Activated naive CD4-positive, alpha-beta T cell treated with anti-CD3 and anti-CD28 coated beads, Interleukin-2, amount 10 ng/mL, durations not matched to agents 7 days and 5 days (primary cell): ENCODE data around the gene CAMTA1.

Experiments
- CTCF ChIA-PET: fragments of 350-600 bp; sonication (Branson Sonifier 250); formaldehyde crosslinking; loops from one replicate; lab custom pipeline; 2021; ENCODE audit warnings: antibody characterized with exemption; lab: Charles Lee
- DNase-seq: peaks from one replicate; pipeline ENCODE4 v3.0.0-alpha.2; 2020
- H3K27ac Mint-ChIP-seq: one replicate; pipeline ENCODE4 v1.8.0; 2021; ENCODE audit warnings: mild to moderate bottlenecking, moderate library complexity, mixed read lengths
- H3K27me3 Mint-ChIP-seq: one replicate; pipeline ENCODE4 v1.8.0; 2021; ENCODE audit warnings: mild to moderate bottlenecking, mixed read lengths
- H3K36me3 Mint-ChIP-seq: one replicate; pipeline ENCODE4 v1.8.0; 2021; ENCODE audit warnings: mixed read lengths
- H3K4me1 Mint-ChIP-seq: one replicate; pipeline ENCODE4 v1.8.0; 2021; ENCODE audit warnings: mixed read lengths
- H3K4me3 Mint-ChIP-seq: one replicate; pipeline ENCODE4 v1.8.0; 2021; ENCODE audit warnings: mild to moderate bottlenecking, moderate library complexity, mixed read lengths
- H3K9me3 Mint-ChIP-seq: one replicate; pipeline ENCODE4 v1.8.0; 2021; ENCODE audit warnings: mixed read lengths

The CAMTA1 gene

DNA sequence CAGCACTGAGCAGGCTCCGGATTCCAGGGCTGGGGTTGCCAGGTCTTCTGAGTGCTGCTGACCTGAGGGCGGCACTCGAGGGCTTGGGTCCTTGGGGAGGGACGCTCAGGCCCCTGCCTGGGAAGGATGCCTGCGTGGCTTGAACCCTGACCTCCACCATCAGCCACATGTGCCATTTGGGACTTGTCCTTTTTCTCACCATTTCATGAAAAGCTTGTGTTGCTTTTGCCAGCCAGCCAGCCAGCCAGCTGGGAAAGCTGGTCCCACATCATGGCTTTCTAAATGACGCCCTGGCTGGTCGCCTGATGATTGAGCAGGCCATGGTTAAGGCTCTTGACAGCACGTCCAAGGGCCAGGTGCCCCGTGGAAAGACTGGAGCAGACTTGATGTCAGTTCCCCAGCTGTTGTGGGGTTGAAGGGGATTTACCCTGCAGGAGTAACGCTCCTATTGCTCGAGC, 168.7 kb downstream of the CAMTA1 start:
- H3K36me3 Mint-ChIP-seq, result no peaks in the 10 kb centered on the region
- no peak overlapping the region for H3K27ac Mint-ChIP-seq
- H3K4me1 Mint-ChIP-seq, result no peaks in the 10 kb centered on the region
- no peak overlapping the region for H3K4me3 Mint-ChIP-seq
- no peak for DNase-seq
- no peaks in the 10 kb centered on the region for H3K27me3 Mint-ChIP-seq
- H3K9me3 Mint-ChIP-seq, result no peaks in the 10 kb centered on the region
- CTCF ChIA-PET, result no interaction called here

DNA sequence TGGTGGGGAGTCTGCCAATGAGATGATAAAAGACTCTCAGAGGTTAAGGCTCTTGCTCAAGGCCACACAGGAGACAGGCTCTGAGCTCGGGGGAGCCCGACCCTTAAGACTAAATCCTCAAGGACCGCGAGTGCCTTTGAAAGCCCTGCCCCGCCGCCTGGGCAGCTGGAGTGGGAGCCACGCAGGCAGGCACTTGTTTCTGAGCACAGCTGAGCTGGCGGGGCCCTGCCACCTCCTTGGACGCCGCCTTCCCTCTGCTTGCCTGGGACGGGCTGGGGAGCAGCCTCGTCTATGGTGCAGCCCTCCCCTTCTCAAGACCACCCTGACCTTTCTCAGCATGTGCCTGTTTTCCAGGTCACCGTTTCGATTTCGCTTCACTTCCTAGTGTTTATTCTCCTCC, 169.3 kb downstream of the CAMTA1 start:
- no peaks in the 10 kb centered on the region for H3K4me1 Mint-ChIP-seq
- no peaks in the 10 kb centered on the region for H3K36me3 Mint-ChIP-seq

DNA sequence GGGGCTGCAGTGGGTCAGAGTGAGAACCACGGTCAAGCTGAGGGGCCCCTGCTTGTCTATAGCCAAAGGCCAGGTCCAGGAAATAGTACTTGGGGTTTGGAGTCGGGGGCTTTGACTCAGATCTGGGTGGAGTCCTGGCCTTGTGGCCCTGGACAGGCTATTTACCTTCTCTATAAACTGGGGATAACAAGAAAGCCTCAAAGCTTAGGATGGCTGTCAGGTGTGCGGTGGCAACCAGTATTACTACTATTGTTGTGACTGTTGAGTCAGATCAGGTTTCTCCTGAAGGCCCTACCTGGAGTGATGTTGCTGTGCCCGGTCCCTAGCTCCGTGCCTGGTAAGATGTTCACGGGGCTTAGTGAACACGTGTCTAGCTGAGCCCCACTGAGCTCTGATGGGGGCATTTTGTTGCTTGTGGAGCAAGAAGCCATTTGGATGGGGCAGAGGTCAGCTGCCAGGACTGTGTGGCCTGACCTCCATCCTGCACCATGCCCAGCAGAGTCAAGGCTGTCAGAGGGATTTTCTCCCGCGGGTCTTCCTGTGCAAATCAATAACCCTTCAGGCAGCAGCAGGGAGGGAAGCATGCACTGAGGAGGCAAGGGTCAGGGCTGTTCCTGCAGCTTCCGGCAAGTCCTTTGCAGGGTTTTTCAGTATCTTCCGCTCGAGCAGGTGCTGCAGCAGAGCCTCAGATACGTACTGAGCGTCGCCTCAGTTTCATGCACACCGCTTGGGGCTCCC, 170.3 kb downstream of the CAMTA1 start:
- CTCF ChIA-PET, result no interaction called here
- peaks cover 9% of the 10 kb centered on the region for H3K27me3 Mint-ChIP-seq

More for the DNA sequence above, 169.3 kb downstream of the CAMTA1 start:
- Mint-ChIP-seq H3K9me3 (no peaks in the 10 kb centered on the region), H3K27me3 (no peaks in the 10 kb centered on the region), H3K27ac (no peak overlapping the region), H3K4me3 (no peak overlapping the region)
- CTCF ChIA-PET, result no interaction called here
- DNase-seq, result no peak

DNA sequence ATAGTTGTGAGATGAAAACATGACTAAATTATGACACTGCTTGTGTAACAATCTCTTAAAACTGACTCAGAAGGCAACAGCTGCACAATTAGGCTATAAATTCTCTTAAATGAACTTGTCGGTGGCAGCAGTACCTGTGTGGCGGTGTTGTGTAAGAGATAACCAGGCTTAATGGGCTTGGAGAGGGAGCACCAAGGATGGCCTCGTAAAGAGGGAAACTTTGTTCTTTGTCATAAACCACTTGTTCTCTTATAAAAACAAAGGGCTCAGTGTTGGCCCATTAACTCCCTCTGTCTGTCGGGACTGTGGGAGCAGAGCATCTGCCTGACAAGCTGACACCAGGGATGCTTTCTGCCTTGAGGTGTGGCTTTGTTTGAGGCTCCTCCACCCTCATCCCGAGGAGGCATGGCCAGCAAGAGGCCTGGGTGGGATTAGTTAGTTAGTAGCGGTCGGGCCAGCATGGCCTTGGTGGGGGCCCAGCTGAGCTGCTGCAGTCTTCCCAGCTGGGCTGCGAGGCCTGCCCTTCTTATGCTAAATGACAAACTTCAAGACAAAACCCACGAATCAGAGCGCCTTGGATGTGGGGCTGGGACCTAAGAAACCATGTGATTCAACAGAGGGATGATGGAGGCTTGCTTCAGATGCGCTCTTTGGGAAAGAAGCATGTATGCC, 171.4 kb downstream of the CAMTA1 start:
- no peak overlapping the region for H3K27ac Mint-ChIP-seq
- no peaks in the 10 kb centered on the region for H3K9me3 Mint-ChIP-seq
- CTCF ChIA-PET, result no interaction called here
- H3K4me1 Mint-ChIP-seq, result no peaks in the 10 kb centered on the region
- H3K36me3 Mint-ChIP-seq, result no peaks in the 10 kb centered on the region
- H3K4me3 Mint-ChIP-seq, result no peak overlapping the region
- H3K27me3 Mint-ChIP-seq, result peaks cover 18% of the 10 kb centered on the region
- DNase-seq, result no peak

More for the DNA sequence above, 170.3 kb downstream of the CAMTA1 start:
- Mint-ChIP-seq H3K36me3 (no peaks in the 10 kb centered on the region), H3K9me3 (no peaks in the 10 kb centered on the region), H3K4me3 (no peak overlapping the region), H3K27ac (no peak overlapping the region), H3K4me1 (no peaks in the 10 kb centered on the region)
- DNase-seq, result no peak

DNA sequence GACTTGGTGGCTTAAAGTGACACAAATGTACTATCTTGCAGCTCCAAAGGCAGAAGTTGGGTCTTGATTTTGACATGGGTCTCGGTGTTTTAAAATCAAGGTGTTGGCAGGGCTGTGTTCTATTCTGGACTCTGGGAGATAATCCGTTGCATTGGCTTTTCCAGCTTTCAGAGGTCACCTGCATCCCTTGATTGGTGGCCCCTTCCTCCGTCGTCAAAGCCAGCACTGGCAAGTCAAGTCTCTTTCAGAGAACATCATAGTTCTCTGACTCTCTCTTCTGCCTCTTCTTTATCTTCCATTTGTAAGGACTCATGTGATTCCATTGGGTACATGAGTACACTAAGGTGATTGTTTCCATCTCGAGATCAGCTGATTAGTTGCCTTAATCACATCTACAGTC, 172.1 kb downstream of the CAMTA1 start:
- H3K27me3 Mint-ChIP-seq, result peaks cover 25% of the 10 kb centered on the region
- H3K9me3 Mint-ChIP-seq, result no peaks in the 10 kb centered on the region
- no peak for DNase-seq
- no peak overlapping the region for H3K4me3 Mint-ChIP-seq
- CTCF ChIA-PET, result no interaction called here
- H3K4me1 Mint-ChIP-seq, result peaks cover 1% of the 10 kb centered on the region
- H3K27ac Mint-ChIP-seq, result no peak overlapping the region
- H3K36me3 Mint-ChIP-seq, result no peaks in the 10 kb centered on the region

DNA sequence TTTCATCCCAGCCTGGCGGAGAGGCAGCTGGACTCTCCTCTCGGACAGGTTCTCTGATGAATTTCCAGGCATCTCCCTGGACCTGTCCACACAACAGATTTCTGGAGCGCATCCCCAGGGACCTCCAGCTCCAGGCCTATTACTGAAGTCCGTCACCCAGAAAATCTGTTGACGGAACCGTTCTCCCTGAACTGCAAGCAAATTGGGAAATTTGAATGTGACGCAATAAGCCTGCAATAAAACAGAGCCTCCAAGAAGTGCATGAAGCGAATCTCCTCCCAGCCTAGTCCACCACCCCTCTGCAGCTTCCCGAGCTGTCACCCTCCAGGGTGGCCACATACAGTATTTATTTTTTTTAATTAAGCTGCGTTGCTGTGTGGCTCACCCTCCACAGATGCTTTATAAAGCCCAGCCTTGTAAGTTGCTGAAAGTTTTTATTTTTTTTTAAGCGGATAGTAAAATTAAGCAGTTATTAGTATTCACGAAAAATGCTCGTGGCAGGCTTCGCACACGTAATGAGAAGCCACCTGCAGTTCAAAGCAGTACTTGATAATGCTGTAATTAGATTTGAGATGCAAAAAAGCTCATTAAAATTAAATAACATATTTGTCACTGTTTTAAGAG, 173.3 kb downstream of the CAMTA1 start:
- Mint-ChIP-seq H3K27me3 (peaks cover 37% of the 10 kb centered on the region), H3K4me1 (peaks cover 10% of the 10 kb centered on the region), H3K4me3 (no peak overlapping the region), H3K9me3 (no peaks in the 10 kb centered on the region), H3K36me3 (no peaks in the 10 kb centered on the region), H3K27ac (no peak overlapping the region)
- DNase-seq, result no peak
- CTCF ChIA-PET, result no interaction called here

DNA sequence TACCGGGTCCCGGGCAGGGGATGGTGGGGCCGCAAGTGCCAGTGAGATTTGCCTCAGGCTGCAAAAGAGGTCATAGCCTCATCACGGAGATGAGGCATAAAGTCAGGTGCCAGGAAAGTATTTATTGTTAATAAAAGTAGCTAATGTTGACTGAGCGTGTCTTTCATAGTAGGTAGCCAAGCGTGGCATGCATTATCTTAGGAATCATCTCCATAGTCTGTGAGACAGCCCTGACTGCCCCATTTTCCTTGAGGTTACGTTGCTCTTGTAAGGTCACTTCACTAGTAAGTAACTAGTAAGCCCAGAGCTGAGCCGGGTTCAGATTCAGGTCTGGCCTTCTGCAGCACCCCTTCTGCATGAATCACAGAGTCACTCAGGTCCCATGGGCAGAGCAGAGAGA, 174.2 kb downstream of the CAMTA1 start:
- H3K9me3 Mint-ChIP-seq, result no peaks in the 10 kb centered on the region

DNA sequence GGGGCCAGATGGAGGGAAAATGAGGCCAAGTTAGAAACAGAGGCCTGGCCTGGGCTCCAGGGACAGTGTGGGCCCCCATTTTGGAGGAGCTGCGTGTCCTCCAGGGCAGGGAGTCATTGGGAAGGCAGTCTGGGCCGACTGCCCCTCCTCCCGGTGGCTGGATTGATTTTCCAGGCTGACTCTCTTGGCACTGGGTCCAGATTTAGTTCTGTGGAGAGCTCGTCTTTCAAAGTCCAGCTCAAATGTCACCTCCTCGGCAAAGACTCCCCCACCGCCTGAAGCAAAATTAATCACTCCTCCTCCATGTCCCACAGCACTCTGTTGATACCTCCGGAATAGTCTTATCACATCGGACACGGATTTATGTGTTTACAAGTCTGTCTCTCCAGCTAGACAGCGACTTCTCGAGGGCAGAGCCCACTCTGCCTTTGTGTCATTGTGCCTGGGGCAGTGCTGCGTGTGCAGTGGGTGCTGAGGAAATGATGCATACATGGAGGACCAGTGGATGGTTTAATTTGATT, 175.1 kb downstream of the CAMTA1 start:
- H3K27ac Mint-ChIP-seq, result no peak overlapping the region
- H3K9me3 Mint-ChIP-seq, result no peaks in the 10 kb centered on the region
- peaks cover 52% of the 10 kb centered on the region for H3K27me3 Mint-ChIP-seq
- no peak for DNase-seq
- H3K4me1 Mint-ChIP-seq, result peaks cover 10% of the 10 kb centered on the region
- CTCF ChIA-PET, result interaction anchor here (1.1 kb wide), 2 partner anchors 241 to 248 kb away, joined by 3 read pairs; no protein-coding TSS in a partner anchor
- no peaks in the 10 kb centered on the region for H3K36me3 Mint-ChIP-seq
- H3K4me3 Mint-ChIP-seq, result no peak overlapping the region

More for the DNA sequence above, 174.2 kb downstream of the CAMTA1 start:
- Mint-ChIP-seq H3K4me1 (peaks cover 10% of the 10 kb centered on the region), H3K27me3 (peaks cover 44% of the 10 kb centered on the region), H3K4me3 (no peak overlapping the region), H3K36me3 (no peaks in the 10 kb centered on the region), H3K27ac (no peak overlapping the region)
- DNase-seq, result no peak
- CTCF ChIA-PET, result interaction anchor here (1.1 kb wide), 1 partner anchor 248 kb away, joined by 3 read pairs; no protein-coding TSS in a partner anchor

DNA sequence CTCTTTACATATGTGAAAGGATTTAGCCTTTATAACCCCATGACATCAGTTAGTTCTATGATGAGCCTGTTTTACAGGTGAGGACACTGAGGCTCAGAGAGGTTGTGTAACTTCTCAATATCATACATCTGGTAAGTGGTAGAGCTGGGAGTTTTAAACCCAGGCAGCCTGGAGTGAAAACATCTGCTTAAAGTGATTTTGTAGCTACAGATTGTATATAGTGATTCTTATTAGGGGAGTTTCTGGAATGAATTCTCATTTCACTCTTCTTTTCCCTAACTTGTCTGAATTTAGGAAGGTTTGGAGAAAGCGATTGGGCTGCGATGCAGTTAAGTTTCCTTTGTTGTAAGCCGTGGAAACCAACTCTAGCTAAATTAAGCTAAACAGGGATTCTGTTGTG, 175.6 kb downstream of the CAMTA1 start:
- CTCF ChIA-PET, result interaction anchor here (1.1 kb wide), 2 partner anchors 241 to 247 kb away, joined by 3 read pairs; no protein-coding TSS in a partner anchor
- Mint-ChIP-seq H3K9me3 (no peaks in the 10 kb centered on the region), H3K4me3 (no peak overlapping the region), H3K27ac (no peak overlapping the region), H3K4me1 (peaks cover 10% of the 10 kb centered on the region), H3K36me3 (no peaks in the 10 kb centered on the region), H3K27me3 (peaks cover 55% of the 10 kb centered on the region)
- DNase-seq, result no peak

DNA sequence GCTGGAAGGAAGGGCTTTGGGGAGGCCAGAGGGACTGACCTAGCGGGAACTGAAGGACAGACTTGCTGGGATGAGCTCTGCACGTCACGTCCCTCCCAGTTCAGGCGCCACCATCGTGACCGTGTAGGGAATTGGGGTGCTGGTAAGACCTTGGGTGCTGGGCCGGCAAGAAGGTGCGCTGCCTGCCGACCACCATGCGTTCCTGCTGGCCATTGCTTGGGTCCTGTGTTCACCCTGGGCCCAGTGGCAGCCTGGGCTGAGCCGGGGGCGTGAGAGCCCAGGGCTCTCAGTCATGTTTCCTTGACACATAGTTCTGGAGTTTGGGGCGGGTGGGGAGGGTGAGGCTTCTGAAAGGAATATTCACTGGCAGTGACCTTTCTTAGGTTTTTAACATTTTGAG, 176.0 kb downstream of the CAMTA1 start:
- CTCF ChIA-PET, result interaction anchor here (1.1 kb wide), 1 partner anchor 242 kb away, joined by 3 read pairs; no protein-coding TSS in a partner anchor
- peaks cover 58% of the 10 kb centered on the region for H3K27me3 Mint-ChIP-seq
- H3K4me1 Mint-ChIP-seq, result peaks cover 10% of the 10 kb centered on the region
- H3K36me3 Mint-ChIP-seq, result no peaks in the 10 kb centered on the region
- H3K27ac Mint-ChIP-seq, result no peak overlapping the region
- no peak overlapping the region for H3K4me3 Mint-ChIP-seq
- no peak for DNase-seq
- H3K9me3 Mint-ChIP-seq, result no peaks in the 10 kb centered on the region

DNA sequence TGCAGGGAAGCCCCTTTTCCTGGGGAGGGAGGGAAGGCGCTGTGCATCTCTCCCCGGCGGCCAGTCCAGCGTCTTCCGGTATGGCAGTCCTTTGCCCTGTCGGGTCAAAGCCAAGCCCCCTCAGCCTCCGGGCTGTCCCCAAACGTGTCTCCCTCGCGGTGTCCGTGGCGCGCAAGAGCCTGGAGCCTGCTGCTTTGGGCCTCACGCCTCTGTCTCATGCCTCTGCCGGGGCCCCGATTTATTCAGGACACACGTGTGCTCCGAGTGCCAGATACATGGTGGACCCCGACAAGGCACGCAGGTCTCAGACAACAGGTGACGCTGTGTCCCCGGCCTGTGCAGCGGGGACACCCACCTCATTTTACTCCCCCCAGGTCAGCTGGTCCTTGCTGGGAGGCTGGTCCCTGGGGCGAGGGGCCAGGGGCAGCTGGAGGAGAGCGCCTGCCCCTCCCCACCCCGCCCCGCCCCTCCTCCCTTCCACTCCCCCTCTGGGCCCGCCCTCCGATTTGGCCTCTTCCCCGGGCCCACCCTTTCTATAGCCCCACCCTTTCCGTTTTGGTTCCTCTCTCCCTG, 176.7 kb downstream of the CAMTA1 start:
- CTCF ChIA-PET, result no interaction called here
- DNase-seq, result no peak
- H3K9me3 Mint-ChIP-seq, result no peaks in the 10 kb centered on the region
- no peak overlapping the region for H3K27ac Mint-ChIP-seq
- no peak overlapping the region for H3K4me3 Mint-ChIP-seq
- no peaks in the 10 kb centered on the region for H3K36me3 Mint-ChIP-seq
- H3K27me3 Mint-ChIP-seq, result peaks cover 59% of the 10 kb centered on the region
- peaks cover 10% of the 10 kb centered on the region for H3K4me1 Mint-ChIP-seq

DNA sequence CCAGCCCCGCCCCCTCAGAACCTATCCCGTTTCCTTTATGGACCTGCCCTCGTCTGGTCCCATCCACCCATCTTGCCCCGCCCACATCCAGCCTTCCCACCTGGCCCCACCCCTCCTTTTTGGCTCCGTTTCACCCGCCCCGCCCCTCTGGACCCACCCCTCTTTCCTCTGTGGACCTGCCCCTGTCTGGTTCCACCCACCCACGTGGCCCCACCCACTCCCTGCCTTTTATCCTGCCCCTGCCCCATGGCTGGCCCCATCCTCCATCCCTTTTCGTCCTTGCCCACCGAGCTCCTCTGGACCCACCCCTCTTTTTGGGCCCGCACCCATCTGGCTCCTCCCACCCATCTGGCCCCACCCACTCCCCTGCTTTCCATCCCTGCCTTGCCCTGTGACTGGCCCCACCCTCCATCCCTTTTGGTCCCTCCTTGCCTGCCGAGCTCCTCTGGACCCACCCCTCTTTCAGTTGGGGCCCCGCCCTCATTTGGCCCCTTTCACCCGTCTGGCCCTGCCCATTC, 177.3 kb downstream of the CAMTA1 start:
- DNase-seq, result peak; percentile 52
- H3K36me3 Mint-ChIP-seq, result no peaks in the 10 kb centered on the region

DNA sequence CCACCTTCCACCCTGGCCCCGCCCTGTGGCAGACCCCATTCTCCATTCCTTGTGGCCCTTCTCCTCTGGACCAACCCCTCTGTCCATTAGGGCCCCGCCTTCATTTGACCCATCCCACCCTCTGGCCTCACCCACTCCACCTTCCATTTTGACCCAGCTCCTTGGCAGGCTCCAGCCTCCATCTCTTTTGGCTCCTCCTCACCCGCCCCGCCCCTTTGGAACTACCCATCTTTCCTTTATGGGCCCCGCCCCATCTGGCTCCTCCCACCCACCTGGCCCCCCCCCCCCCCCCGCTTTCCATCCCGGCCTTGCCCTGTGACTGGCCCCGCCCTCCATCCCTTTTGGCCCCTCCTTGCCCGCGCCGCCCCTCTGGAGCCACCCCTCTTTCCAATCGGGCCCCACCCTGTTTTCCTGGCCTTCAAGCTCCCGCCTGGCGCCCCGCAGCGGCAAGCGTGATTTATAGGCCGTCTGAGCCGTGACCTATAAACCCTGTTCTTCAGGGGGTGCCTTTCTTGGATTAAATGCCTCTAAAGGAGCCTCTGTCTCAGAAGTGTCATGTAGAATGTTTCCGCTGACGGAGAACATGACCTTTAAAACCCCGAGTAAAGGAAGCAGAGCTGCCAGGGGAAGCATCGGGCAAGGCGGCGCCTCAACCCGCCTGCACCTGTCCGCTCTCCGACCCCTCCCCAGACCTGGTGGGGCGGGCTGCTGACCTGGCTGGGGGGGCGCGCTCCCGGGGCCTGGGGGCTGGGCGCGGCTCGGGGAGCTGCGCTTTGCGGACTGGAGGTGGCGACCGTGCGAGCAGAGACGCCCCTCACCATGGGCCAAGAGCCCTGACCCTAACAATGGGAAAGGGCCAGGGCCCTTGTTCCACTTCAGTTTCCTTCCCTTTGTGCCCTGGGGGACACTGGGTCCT, 178.0 kb downstream of the CAMTA1 start:
- H3K4me3 Mint-ChIP-seq, result no peak overlapping the region
- H3K9me3 Mint-ChIP-seq, result no peaks in the 10 kb centered on the region
- H3K27ac Mint-ChIP-seq, result no peak overlapping the region
- CTCF ChIA-PET, result no interaction called here
- H3K36me3 Mint-ChIP-seq, result no peaks in the 10 kb centered on the region
- H3K27me3 Mint-ChIP-seq, result peaks cover 72% of the 10 kb centered on the region
- peak; percentile 56 for DNase-seq
- peaks cover 16% of the 10 kb centered on the region for H3K4me1 Mint-ChIP-seq

More for the DNA sequence above, 177.3 kb downstream of the CAMTA1 start:
- CTCF ChIA-PET, result no interaction called here
- H3K4me1 Mint-ChIP-seq, result peaks cover 12% of the 10 kb centered on the region
- peaks cover 64% of the 10 kb centered on the region for H3K27me3 Mint-ChIP-seq
- no peak overlapping the region for H3K4me3 Mint-ChIP-seq
- H3K27ac Mint-ChIP-seq, result no peak overlapping the region
- no peaks in the 10 kb centered on the region for H3K9me3 Mint-ChIP-seq
